GM19397 (cell line): ENCODE measurements around the gene RBFOX2.

Source experiments
- ATAC-seq: cut with Tn5 transposase; IDR thresholded peaks from one replicate; pipeline ENCODE4 v1.9.1; 2021; ENCODE audit warnings: mild to moderate bottlenecking, moderate library complexity; ENCODE audit not compliant: unreplicated experiment

The RBFOX2 gene

GRCh38 chr22:35904752-35905151, 123.9 kb downstream of the RBFOX2 start:
- no peak for ATAC-seq

DNA sequence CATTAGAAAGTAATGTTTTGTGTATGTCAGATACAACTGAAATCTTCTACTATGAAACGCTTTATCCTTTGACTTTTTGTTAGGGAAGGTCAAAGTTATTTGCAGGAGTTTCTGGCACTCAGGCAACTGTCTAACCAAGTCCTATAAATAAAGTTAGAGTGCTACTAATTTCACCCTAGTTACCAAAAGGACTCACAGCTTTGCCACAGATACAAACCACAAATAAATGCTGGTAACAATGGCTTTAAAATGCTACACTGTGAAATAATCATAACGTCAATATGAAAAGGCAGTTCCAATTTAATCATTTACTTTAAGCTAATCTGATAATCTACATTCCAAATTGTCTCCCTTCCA, 124.3 kb downstream of the RBFOX2 start:
- ATAC-seq = no peak

DNA sequence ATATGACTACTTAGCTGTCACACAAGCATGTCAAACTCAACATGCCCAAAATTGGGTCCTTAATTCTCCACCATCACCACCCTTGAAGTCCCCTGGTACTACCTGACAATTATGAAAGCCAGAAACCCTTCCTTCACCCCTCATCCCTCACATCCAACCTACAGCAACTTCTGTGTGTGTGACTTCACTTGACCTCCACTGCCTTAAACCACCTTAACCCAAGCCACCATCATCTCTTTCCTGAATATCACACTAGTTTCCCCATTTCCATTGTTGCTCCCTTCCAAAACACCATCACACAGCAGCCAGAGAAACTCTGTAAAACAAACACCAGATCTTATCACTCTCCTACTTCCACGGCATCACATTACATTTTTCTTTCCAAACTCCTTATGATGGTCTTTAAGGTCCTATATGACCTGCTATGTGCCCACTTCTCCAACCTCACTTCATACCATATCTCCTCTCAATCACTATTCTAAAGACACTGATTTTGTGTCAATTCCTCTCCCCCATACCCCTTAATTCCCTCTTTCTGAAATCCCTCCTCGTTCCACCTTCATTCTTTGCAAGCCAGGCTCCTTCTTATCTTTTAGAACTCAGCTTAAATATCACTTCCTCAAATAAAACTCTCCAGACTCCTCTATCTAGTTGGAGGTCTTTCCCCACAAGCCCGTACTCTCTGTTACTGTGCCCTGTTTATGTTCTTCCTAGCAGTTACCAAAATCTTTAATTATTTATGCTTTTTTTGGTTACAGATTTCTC, 124.9 kb downstream of the RBFOX2 start:
- no peak for ATAC-seq

- no peak for ATAC-seq
These were observed 128.0 kb downstream of the RBFOX2 start for GRCh38 chr22:35900483-35901168.

DNA sequence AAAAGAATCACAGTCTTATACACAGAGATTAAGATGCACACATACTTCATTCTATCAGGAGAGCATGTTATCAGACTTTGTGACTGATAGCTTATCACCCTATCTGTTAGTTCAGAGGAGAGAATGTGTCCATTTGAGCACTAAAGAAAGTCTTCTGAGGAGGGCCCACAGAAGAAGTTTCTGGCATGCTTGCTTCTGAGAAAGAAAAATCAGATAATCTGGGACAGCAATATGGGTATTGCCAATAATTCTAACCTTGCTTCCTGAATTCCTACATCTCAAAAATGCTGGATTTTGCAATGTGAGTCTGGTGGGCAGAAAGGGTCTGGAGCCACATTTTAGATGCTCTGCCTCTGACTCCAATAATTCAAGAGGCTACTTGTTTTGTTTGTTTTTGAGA, 128.9 kb downstream of the RBFOX2 start:
- ATAC-seq = no peak

GRCh38 chr22:35896111-35896705, 132.4 kb downstream of the RBFOX2 start:
- no peak for ATAC-seq

DNA sequence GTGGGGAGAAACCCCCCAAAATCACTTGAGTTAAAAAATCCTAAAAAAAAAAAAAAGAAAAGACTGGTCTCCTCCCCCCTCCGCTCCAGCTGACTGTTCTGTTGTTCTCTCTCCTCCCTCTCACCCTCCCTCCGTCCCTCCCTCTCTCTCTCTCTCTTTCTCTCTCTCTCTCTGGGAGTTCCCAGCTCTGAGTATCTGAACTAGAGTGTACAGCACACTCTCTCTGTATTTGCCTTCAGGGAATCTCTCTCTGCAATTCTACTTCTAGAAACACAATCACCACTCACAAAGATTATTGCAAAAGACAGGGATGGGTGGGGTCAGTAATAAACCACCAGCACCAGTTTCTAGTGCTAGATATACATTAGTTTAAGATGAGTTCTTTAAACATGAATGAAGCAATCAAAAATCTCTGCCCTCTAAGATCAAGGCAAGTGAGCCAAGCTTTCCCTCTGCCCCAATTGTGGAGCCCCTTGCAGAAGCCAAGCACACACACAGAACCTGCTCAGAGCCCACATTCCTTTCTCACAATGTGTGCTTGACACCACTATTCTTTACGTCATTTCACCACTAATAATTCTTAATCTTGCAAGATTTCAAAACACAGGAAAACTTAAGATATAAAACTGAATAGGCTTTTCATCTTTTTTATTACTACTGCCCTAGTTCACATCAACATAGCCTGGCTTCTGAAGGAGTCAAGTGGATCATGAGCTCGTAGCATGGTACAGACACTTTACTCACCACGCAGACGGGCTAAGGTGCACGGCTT, 133.5 kb downstream of the RBFOX2 start:
- ATAC-seq = no peak

GRCh38 chr22:35894464-35894878, 134.2 kb downstream of the RBFOX2 start:
- ATAC-seq = no peak

- no peak for ATAC-seq
These were observed 134.9 kb downstream of the RBFOX2 start for GRCh38 chr22:35893698-35894097.

DNA sequence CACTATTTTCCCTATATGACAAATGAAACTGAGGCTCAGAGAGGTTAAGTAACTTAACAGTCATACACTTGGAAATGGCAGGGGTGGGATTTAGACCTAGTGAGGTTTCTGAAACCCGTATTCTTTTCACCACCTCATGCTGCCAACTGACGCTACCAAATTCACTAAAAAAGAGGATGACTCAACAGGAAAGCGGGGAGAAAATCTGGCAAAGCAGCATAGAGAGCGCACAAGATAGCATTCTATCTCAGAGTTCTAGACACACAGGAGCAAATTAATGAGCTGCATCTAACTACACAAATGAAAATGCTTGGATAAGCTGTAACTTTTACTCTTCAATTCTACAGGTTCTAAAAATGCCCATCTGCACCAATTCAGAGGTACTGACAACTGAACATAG, 136.4 kb downstream of the RBFOX2 start:
- ATAC-seq = no peak

GRCh38 chr22:35891442-35891841, 137.2 kb downstream of the RBFOX2 start:
- ATAC-seq = no peak

GRCh38 chr22:35889071-35889470, 139.6 kb downstream of the RBFOX2 start:
- ATAC-seq = no peak

DNA sequence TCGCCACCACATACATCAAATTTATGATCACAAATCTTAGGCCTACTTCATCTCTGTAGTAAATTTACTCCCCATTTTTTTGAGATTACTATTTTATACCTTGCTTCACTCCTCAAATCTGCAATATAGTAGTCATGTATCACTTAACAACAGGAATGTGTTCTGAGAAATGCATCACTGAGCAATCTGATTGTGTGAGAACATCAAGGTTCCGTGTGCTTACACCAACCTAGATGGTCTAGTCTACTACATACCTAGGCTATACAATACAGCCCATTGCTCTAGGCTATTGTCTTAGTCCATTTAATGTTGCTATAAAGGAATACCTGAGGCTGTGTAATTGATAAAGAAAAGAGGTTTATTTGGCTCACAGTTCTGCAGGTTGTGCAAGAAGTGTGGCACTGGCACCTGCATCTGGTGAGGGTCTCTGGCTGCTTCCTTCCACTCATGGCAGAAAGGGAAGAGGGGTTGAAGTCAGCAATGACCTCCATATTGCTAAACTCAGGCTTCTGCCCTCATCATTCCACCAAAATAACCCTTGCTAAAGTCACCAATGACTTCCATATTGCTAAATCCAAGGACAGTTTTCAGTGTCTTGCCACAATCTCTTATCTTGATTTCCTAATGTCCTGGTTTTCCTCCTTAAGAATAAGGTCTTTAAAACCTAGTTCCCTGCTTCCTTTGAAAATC, 140.3 kb downstream of the RBFOX2 start:
- no peak for ATAC-seq

- no peak for ATAC-seq
These were observed 141.2 kb downstream of the RBFOX2 start for GRCh38 chr22:35887296-35887875.

GRCh38 chr22:35886309-35886708, 142.3 kb downstream of the RBFOX2 start:
- no peak for ATAC-seq

GRCh38 chr22:35884529-35884928, 144.1 kb downstream of the RBFOX2 start:
- ATAC-seq = no peak

GRCh38 chr22:35883031-35883620, 145.5 kb downstream of the RBFOX2 start:
- no peak for ATAC-seq

DNA sequence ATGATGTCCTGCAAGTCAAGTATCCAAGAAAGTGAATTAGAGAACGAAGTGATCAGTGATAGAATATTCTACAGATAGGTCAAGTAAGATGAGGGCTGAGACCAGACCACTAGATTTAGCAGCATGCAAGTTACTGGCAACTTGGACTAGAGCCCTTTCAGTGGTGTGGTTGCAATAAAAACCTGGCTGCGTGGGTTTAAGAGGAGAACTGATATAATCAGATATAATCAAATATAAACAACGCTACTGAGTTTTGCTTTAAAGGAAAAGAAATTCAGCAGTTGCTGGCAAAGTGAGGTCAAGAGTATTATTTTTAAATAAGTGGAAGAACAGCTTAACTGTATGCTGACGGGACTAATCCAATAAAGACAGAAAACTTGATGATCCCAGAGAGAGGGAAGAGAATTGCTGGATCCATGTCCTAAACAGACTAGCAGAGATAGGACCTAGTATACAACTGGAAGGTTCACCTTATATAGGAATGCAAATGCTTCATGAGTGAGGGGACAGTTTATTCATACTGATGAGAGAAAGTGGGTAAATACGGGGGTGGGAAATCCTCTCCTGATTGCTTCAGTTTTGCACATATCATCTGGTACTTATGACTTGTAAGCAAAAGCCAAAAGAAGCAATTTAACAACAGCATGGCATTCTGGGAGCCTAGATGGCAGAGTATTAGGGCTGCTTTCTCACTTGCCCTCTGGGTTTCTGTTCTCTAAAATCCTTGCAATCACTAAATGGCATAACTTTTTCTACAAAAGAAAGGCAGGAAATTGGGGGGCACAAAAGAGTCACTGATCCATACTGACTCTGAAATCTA, 146.2 kb downstream of the RBFOX2 start:
- no peak for ATAC-seq

DNA sequence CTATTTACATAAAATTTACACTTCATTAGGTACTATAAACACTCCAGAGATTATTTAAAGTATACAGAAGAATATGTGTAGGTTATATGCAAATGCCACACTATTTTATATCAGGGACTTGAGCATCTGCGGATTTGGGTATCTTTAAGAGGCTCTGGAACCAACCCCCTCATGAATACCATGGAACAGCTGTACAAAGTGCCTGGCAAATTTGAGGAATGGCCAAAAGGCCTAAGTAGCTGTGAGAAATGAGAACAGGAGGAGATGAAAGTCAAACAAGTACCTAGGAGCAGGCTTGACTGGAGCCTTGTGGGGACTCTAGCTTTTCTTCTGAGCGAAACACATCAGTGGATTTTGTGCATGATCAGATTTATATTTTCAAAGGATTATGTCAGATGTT, 149.3 kb downstream of the RBFOX2 start:
- no peak for ATAC-seq
